Erythroblast (primary cell): ENCODE measurements around the gene CLIP4.

ENCODE experiments used
- GATA1 ChIP-seq: IDR thresholded peaks from 2 replicates; pipeline ENCODE4 v1.6.1; 2011; ENCODE audit warnings: low read depth, mild to moderate bottlenecking, control low read depth, low read length, moderate library complexity
- POLR2A ChIP-seq: IDR thresholded peaks from 2 replicates; pipeline ENCODE4 v1.6.1; 2011; ENCODE audit warnings: mild to moderate bottlenecking, low read length

- TF ChIP-seq POLR2A, result no peak
- no peak for TF ChIP-seq GATA1
Observed at GRCh38 chr2:29155578-29155977, 40.4 kb downstream of the CLIP4 start.
